ENCODE data around the gene IL18BP. TPM values are rescaled to one million over a fixed set of nuclear protein-coding genes. Genes with fewer than 3 reads are reported as not detected.

Gene IL18BP
- polyA plus RNA-seq, 1 donor (not counting 4 experiments of a cell fraction or from before 2014, with no cell fraction given): 2.9 TPM

GRCh38 chr11:71977743-71978418, 20.8 kb upstream of the IL18BP start:
- DNase-seq (ENCODE audit: low read depth, low spot score): no peak
- peak; percentile 39 for FAIRE-seq
- no peak overlapping the region for H2AFZ ChIP-seq (ENCODE audit: control insufficient read depth, low read length)
- no peak overlapping the region for H3K4me3 ChIP-seq (ENCODE audit: control insufficient read depth in 2 of 3, extremely low read depth in 1 of 3, insufficient read depth in 2 of 3, low read depth in 1 of 3, low read length in 3 of 3)
- H3K4me2 ChIP-seq (ENCODE audit: control insufficient read depth, extremely low read depth, insufficient read depth, low read depth, low read length): no peak overlapping the region
- peaks cover 0 to 1% of the 10 kb centered on the region in 2 experiments for H3K36me3 ChIP-seq (ENCODE audit: control insufficient read depth in 2 of 2, extremely low read depth in 1 of 2, insufficient read depth in 2 of 2, low read length in 2 of 2)
- no peaks in the 10 kb centered on the region for H3K9me3 ChIP-seq (ENCODE audit: control insufficient read depth, low read depth, low read length)
- no peaks in the 10 kb centered on the region for H4K20me1 ChIP-seq (ENCODE audit: control insufficient read depth, extremely low read depth, insufficient read depth, low read length)
- H3K9ac ChIP-seq (ENCODE audit: control insufficient read depth, extremely low read depth, insufficient read depth, low read length): no peak overlapping the region
- no peaks in the 10 kb centered on the region for H3K79me2 ChIP-seq (ENCODE audit: control insufficient read depth, insufficient read depth, low read length)
- H3K9me1 ChIP-seq (ENCODE audit: control insufficient read depth, extremely low read depth, insufficient read depth, low read length): no peaks in the 10 kb centered on the region
- H3K27ac ChIP-seq (ENCODE audit: control insufficient read depth, insufficient read depth, low read length): no peak overlapping the region
- peak; percentile 53 to 73 (median 72) for TF ChIP-seq CTCF (optimal IDR thresholded peaks at IDR 0.05 in 1 of 3, IDR thresholded peaks at IDR 0.05 in 1 of 3, conservative IDR thresholded peaks at IDR 0.05 in 1 of 3; ENCODE audit: extremely low read depth in 1 of 3, insufficient read depth in 2 of 3, low read length in 3 of 3)
- no peak for TF ChIP-seq EZH2 (IDR thresholded peaks at IDR 0.05; ENCODE audit: low read length)
- no peaks in the 10 kb centered on the region for H3K4me1 ChIP-seq (ENCODE audit: control insufficient read depth, extremely low read depth, insufficient read depth, low read length)
- H3K27me3 ChIP-seq (ENCODE audit: control insufficient read depth, extremely low read depth, insufficient read depth, low read length): no peaks in the 10 kb centered on the region
- dilution Hi-C loops (cut with MboI; ENCODE audit: extremely low pct_ligation_motif_present, low sequenced_read_pairs): no loop called here

GRCh38 chr11:71979094-71979493, 19.6 kb upstream of the IL18BP start:
- FAIRE-seq (no peak), DNase-seq (ENCODE audit: low read depth, low spot score) (no peak)
- Histone ChIP-seq H2AFZ (ENCODE audit: control insufficient read depth, low read length) (no peak overlapping the region), H4K20me1 (ENCODE audit: control insufficient read depth, extremely low read depth, insufficient read depth, low read length) (no peaks in the 10 kb centered on the region), H3K27me3 (ENCODE audit: control insufficient read depth, extremely low read depth, insufficient read depth, low read length) (no peaks in the 10 kb centered on the region), H3K9ac (ENCODE audit: control insufficient read depth, extremely low read depth, insufficient read depth, low read length) (no peak overlapping the region), H3K4me1 (ENCODE audit: control insufficient read depth, extremely low read depth, insufficient read depth, low read length) (no peaks in the 10 kb centered on the region), H3K4me3 (ENCODE audit: control insufficient read depth in 2 of 3, extremely low read depth in 1 of 3, insufficient read depth in 2 of 3, low read depth in 1 of 3, low read length in 3 of 3) (no peak overlapping the region), H3K36me3 (ENCODE audit: control insufficient read depth in 2 of 2, extremely low read depth in 1 of 2, insufficient read depth in 2 of 2, low read length in 2 of 2) (peaks cover 2 to 6% of the 10 kb centered on the region in 2 experiments), H3K9me3 (ENCODE audit: control insufficient read depth, low read depth, low read length) (no peaks in the 10 kb centered on the region), H3K27ac (ENCODE audit: control insufficient read depth, insufficient read depth, low read length) (no peak overlapping the region), H3K79me2 (ENCODE audit: control insufficient read depth, insufficient read depth, low read length) (no peaks in the 10 kb centered on the region), H3K4me2 (ENCODE audit: control insufficient read depth, extremely low read depth, insufficient read depth, low read depth, low read length) (no peak overlapping the region), H3K9me1 (ENCODE audit: control insufficient read depth, extremely low read depth, insufficient read depth, low read length) (no peaks in the 10 kb centered on the region)
- TF ChIP-seq CTCF (optimal IDR thresholded peaks at IDR 0.05 in 1 of 3, IDR thresholded peaks at IDR 0.05 in 1 of 3, conservative IDR thresholded peaks at IDR 0.05 in 1 of 3; ENCODE audit: extremely low read depth in 1 of 3, insufficient read depth in 2 of 3, low read length in 3 of 3): no peak
- no peak for TF ChIP-seq EZH2 (IDR thresholded peaks at IDR 0.05; ENCODE audit: low read length)
- dilution Hi-C loops (cut with MboI; ENCODE audit: extremely low pct_ligation_motif_present, low sequenced_read_pairs): no loop called here

All from keratinocyte (primary cell).